ENCODE data around the gene CD151.

GRCh38 chr11:884578-885070 lies 51.9 kb downstream of the CD151 start:
- TF ChIP-seq USF2 (CRISPR knock-in tag; IDR thresholded peaks at IDR 0.05) (no peak), CTCF (IDR thresholded peaks at IDR 0.05) (no peak), PRRX2 (CRISPR knock-in tag; IDR thresholded peaks at IDR 0.05) (no peak)

Data from WTC11 (cell line).